Spleen (tissue), 11 donors: Measurements from ENCODE around the gene RANBP3. TPM values are rescaled to one million over a fixed set of nuclear protein-coding genes. Genes with fewer than 3 reads are reported as not detected.

Source experiments
- DNase-seq: peaks from one replicate; pipeline ENCODE4 v3.0.0-alpha.2; 2020
- H3K27ac ChIP-seq, 8 donors: fragments of 200-600 bp; sonication (generic) in 7 of 8; 1 replicate in 4 of 8; 2 replicates in 4 of 8; pipeline versions ENCODE4 v1.5.0 to v1.8.0; 2016 to 2021; ENCODE audit warnings: inconsistent platforms in 4 of 8, mild to moderate bottlenecking in 4 of 8, moderate library complexity in 1 of 8
- H3K27me3 ChIP-seq, 7 donors: fragments of 200-600 bp; sonication (generic) in 6 of 7; replicated peaks in 1 of 7; 1 replicate in 4 of 7; 2 replicates in 3 of 7; pipeline versions ENCODE4 v1.5.0 to v1.8.0; 2016 to 2021; ENCODE audit warnings: inconsistent platforms in 3 of 7, mild to moderate bottlenecking in 1 of 7
- H3K36me3 ChIP-seq, 6 donors: fragments of 200-600 bp; sonication (generic) in 5 of 6; 1 replicate in 4 of 6; 2 replicates in 2 of 6; pipeline versions ENCODE4 v1.5.0 to v1.8.0; 2016 to 2021; ENCODE audit warnings: inconsistent platforms in 2 of 6
- H3K4me1 ChIP-seq, 6 donors: fragments of 200-600 bp; sonication (generic) in 5 of 6; 1 replicate in 3 of 6; 2 replicates in 3 of 6; pipeline versions ENCODE4 v1.5.0 to v1.8.0; 2016 to 2021; ENCODE audit warnings: inconsistent platforms in 3 of 6
- H3K4me3 ChIP-seq, 8 donors: fragments of 200-600 bp; sonication (generic) in 7 of 8; 1 replicate in 4 of 8; 2 replicates in 4 of 8; pipeline versions ENCODE4 v1.5.0 to v1.8.0; 2016 to 2021; ENCODE audit warnings: inconsistent platforms in 4 of 8, mild to moderate bottlenecking in 4 of 8, moderate library complexity in 2 of 8
- H3K9me3 ChIP-seq, 8 donors: fragments of 200-600 bp; sonication (generic) in 7 of 8; 1 replicate in 4 of 8; 2 replicates in 4 of 8; pipeline versions ENCODE4 v1.5.0 to v1.8.0; 2016 to 2021; ENCODE audit warnings: inconsistent platforms in 4 of 8
- CTCF ChIP-seq, 11 experiments: fragments of 200-600 bp in 7 of 11; fragments of 450-650 bp in 4 of 11; sonication (generic) in 4 of 11; IDR thresholded peaks in 8 of 11; conservative IDR thresholded peaks in 3 of 11; 1 replicate in 7 of 11; 2 replicates in 4 of 11; pipeline versions ENCODE4 v1.4.0 to v1.8.0; 2016 to 2021; ENCODE audit warnings: antibody characterized with exemption in 11 of 11, inconsistent platforms in 4 of 11, mild to moderate bottlenecking in 1 of 11
- POLR2A ChIP-seq, 3 donors: fragments of 450-650 bp; IDR thresholded peaks; one replicate each; pipeline ENCODE4 v1.5.1; 2017; ENCODE audit warnings: antibody characterized with exemption in 3 of 3, mild to moderate bottlenecking in 1 of 3
- POLR2AphosphoS5 ChIP-seq, 3 donors: sonication (generic); formaldehyde crosslinking; IDR thresholded peaks; one replicate each; pipeline ENCODE4 v1.5.1; 2017; ENCODE audit warnings: antibody characterized with exemption in 3 of 3
- WGBS, 5 donors: extraction: QIAGEN DNeasy Blood & Tissue Kit in 3 of 5; methylation state at CpG; one replicate each; pipeline versions ENCODE4 v1.1.5 to v1.1.7; 2013 to 2018; 5-methylcytosine and 5-hydroxymethylcytosine counted together
- intact Hi-C: fragments of 100-400 bp; cut with DNase I; formaldehyde crosslinking; loops from one replicate; pipeline ENCODE4 v1.15.0; 2023; ENCODE audit warnings: low total_unique reads
- polyA plus RNA-seq, 3 donors: library from polyadenylated mRNA; stranded (reverse); fragments of 200-250 nt; gene quantifications; one replicate each; pipeline ENCODE4 v1.2.1, GENCODE V29; 2013
- total RNA-seq, 7 donors: library from RNA; depleted of rRNA in 3 of 7; stranded (reverse); fragments of >200 nt in 3 of 7; fragmentation: NEBNext Ultra II Directional in 4 of 7; extraction: Animal tissue kit (Norgen Biotek cat#: 25700) in 4 of 7; gene quantifications; one replicate each; pipeline versions ENCODE4 v1.1.0 to v1.2.1, GENCODE V29; 2016 to 2021
- donor health status: healthy with polysubstance abuse.
- donor health status: DM: no; HTN: no; CAD: no; lungs with moderate emphysema.
- donor health status: DM: no; HTN: no; CAD: no.
- donor health status: Bipolar disorder and iron deficiency.
- donor health status: healthy.
- donor health status: DM: no; HTN: no; CAD: no.
- donor health status: DM: yes; HTN: yes; CAD: no.

RANBP3 gene
- total and polyA plus RNA-seq, 10 donors: 27.5 to 92.9 (median 69.8) TPM

DNA sequence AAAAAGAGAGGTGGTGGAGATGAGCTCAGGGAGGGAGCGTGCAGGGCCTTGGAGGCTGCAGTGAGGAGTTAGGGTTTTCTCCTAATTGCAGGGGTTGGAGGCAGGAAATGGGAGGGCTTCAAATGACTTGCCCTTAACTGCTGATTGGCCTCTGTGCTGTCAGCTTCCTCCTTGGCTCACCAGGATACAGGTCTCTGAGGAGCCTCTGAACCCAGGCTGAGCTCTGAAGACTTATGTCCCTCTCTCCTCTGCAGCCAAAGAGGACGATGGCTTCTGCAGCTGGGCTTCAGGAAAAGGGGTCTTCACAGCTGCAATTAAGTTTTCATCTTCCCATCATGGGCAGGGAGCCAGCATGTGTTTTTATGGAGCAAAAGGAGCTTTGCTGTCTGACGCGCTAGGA lies 6.7 kb upstream of the RANBP3 start:
- peaks cover under 1 to 39% (median 13%) of the 10 kb centered on the region in 6 donors for H3K4me1 ChIP-seq
- no peaks in the 10 kb centered on the region for H3K9me3 ChIP-seq
- intact Hi-C loops: no loop called here
- H3K36me3 ChIP-seq: no peaks in the 10 kb centered on the region
- 59 to 73% (median 64%) methylated on average over 4 of the region's 4 CpGs for WGBS, 5 donors
- H3K27ac ChIP-seq: no peak overlapping the region
- no peaks in the 10 kb centered on the region for H3K27me3 ChIP-seq
- no peak for DNase-seq
- H3K4me3 ChIP-seq: no peak overlapping the region
- TF ChIP-seq CTCF (IDR thresholded peaks at IDR 0.05 in 8 of 11, conservative IDR thresholded peaks at IDR 0.05 in 3 of 11) (no peak), POLR2A (IDR thresholded peaks at IDR 0.05) (no peak), POLR2AphosphoS5 (IDR thresholded peaks at IDR 0.05) (no peak)

DNA sequence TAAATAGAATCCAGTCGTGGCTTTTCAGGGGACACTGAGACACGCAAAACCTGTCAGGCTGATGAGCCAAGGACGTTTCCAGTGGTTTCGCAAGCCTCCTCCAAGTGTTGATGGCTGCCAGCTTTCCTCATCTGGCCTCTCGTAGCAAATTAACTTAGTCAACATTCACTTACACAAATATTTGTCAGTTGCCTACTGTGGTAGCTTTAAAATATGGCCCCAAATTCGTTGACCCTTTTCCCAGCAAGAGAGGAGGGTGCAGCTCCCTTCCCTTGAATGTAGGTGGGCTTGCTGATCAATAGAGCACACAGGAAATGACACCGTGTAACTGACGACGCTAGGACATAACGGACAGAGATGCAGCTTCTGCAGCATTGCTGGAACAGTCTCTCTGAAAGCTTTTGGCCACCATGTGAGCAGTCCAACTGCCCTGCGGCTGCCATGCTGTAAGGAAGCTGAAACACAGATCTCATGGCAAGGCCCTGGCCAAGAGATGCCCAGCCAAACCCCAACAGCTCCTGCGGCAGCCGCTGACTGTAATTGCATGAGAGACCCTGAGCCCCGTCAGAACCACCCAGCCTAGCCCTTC lies 5.5 kb upstream of the RANBP3 start:
- no peaks in the 10 kb centered on the region for H3K36me3 ChIP-seq
- 48 to 72% (median 61%) methylated on average over 14 of the region's 14 CpGs for whole genome bisulfite sequencing, 5 donors
- intact Hi-C loops: no loop called here
- TF ChIP-seq POLR2AphosphoS5 (IDR thresholded peaks at IDR 0.05) (no peak), POLR2A (IDR thresholded peaks at IDR 0.05) (no peak), CTCF (IDR thresholded peaks at IDR 0.05 in 8 of 11, conservative IDR thresholded peaks at IDR 0.05 in 3 of 11) (no peak)
- no peaks in the 10 kb centered on the region for H3K9me3 ChIP-seq
- peaks cover 11 to 51% (median 23%) of the 10 kb centered on the region in 6 donors for H3K4me1 ChIP-seq
- no peaks in the 10 kb centered on the region for H3K27me3 ChIP-seq
- no peak overlapping the region for H3K4me3 ChIP-seq
- H3K27ac ChIP-seq: peak overlapping the region in 5 of 8 donors; percentile 10 to 73 (median 57)
- no peak for DNase-seq

- Histone ChIP-seq H3K4me3 (peak overlapping the region; percentile 95 to 100 (median 98)), H3K27ac (peak overlapping the region; percentile 83 to 94 (median 91)), H3K27me3 (no peaks in the 10 kb centered on the region), H3K36me3 (peaks cover 0 to 25% (median 4%) of the 10 kb centered on the region in 6 donors), H3K4me1 (peaks cover 35 to 70% (median 49%) of the 10 kb centered on the region in 6 donors), H3K9me3 (no peaks in the 10 kb centered on the region)
- intact Hi-C loops: no loop called here
- DNase-seq: no peak
- WGBS, 5 donors: 36 to 46% (median 39%) methylated on average over 27 to 33 of the region's 33 CpGs
- TF ChIP-seq CTCF (IDR thresholded peaks at IDR 0.05 in 8 of 11, conservative IDR thresholded peaks at IDR 0.05 in 3 of 11): no peak
- TF ChIP-seq POLR2A (IDR thresholded peaks at IDR 0.05): no peak
- TF ChIP-seq POLR2AphosphoS5 (IDR thresholded peaks at IDR 0.05): no peak
Measured at GRCh38 chr19:5978606-5979552, 939 bp upstream of the RANBP3 start.
